HepG2 (cell line): ENCODE data around the gene IL27RA. TPM values are rescaled to one million over a fixed set of nuclear protein-coding genes. Genes with fewer than 3 reads are reported as not detected.
A peak's percentile ranks its signal among the peaks of the same experiment; 100 is the strongest.

Experiments used
- ASH2L ChIP-seq: fragments of 300-600, 200-600 bp; sonication (generic); IDR thresholded peaks from 2 replicates; pipeline ENCODE4 v1.7.0; 2017; ENCODE audit warnings: low read depth, mild to moderate bottlenecking, moderate library complexity, mixed read lengths, low read length; ENCODE audit not compliant: insufficient read length
- ATM ChIP-seq: fragments of 450-650 bp; IDR thresholded peaks from 2 replicates; pipeline ENCODE4 v1.7.1; 2017; ENCODE audit warnings: mild to moderate bottlenecking, borderline replicate concordance
- CHD4 ChIP-seq: fragments of 200-600 bp; sonication (generic); IDR thresholded peaks from 2 replicates; pipeline ENCODE4 v1.7.0; 2017; ENCODE audit warnings: mild to moderate bottlenecking, low read length, borderline replicate concordance
- ELF1 ChIP-seq: sonication (generic); formaldehyde crosslinking; IDR thresholded peaks from 2 replicates; pipeline ENCODE4 v1.4.0; 2020; ENCODE audit warnings: missing genetic modification reagents
- MAF1 ChIP-seq: sonication (generic); formaldehyde crosslinking; IDR thresholded peaks from 2 replicates; pipeline ENCODE4 v1.5.0; 2020; ENCODE audit warnings: missing genetic modification reagents, borderline replicate concordance
- PAX8 ChIP-seq: sonication (generic); formaldehyde crosslinking; IDR thresholded peaks from 2 replicates; pipeline ENCODE4 v1.8.0; 2022; ENCODE audit warnings: mild to moderate bottlenecking, missing genetic modification reagents, borderline replicate concordance
- RXRB ChIP-seq: IDR thresholded peaks from 2 replicates; pipeline ENCODE4 v1.6.1; 2016; ENCODE audit warnings: borderline replicate concordance, missing genetic modification reagents, missing compliant biosample characterization
- ZNF160 ChIP-seq: sonication (generic); formaldehyde crosslinking; IDR thresholded peaks from 2 replicates; pipeline ENCODE4 v1.8.0; 2022; ENCODE audit warnings: mild to moderate bottlenecking, inconsistent platforms, missing genetic modification reagents
- ZNF614 ChIP-seq: IDR thresholded peaks from 2 replicates; pipeline ENCODE4 v1.6.1; 2018; ENCODE audit warnings: missing biosample characterization, missing genetic modification reagents, inconsistent platforms, borderline replicate concordance
- ZNF777 ChIP-seq: sonication (generic); formaldehyde crosslinking; IDR thresholded peaks from 2 replicates; pipeline ENCODE4 v1.4.0; 2020; ENCODE audit warnings: missing genetic modification reagents
- ZNF790 ChIP-seq: sonication (generic); formaldehyde crosslinking; IDR thresholded peaks from 2 replicates; pipeline ENCODE4 v1.8.0; 2022; ENCODE audit warnings: missing genetic modification reagents, mild to moderate bottlenecking, borderline replicate concordance
- ZSCAN21 ChIP-seq: sonication (generic); formaldehyde crosslinking; IDR thresholded peaks from 2 replicates; pipeline ENCODE4 v1.8.0; 2022; ENCODE audit warnings: mild to moderate bottlenecking, missing genetic modification reagents, moderate library complexity, borderline replicate concordance
- polyA plus RNA-seq, 8 experiments: library from polyadenylated mRNA; depleted of rRNA in 3 of 8; stranded (reverse) in 7 of 8; unstranded in 1 of 8; fragments of >200 nt; fragmentation: Illumina TruSeq in 4 of 8; extraction: Trizol in 4 of 8; gene quantifications; 2 replicates each; pipeline versions ENCODE4 v1.2.1 to v1.2.3, GENCODE V29; 2011 to 2016; ENCODE audit warnings: low read depth in 4 of 8, missing spikeins in 1 of 8, mixed read lengths in 1 of 8; ENCODE audit not compliant: insufficient read depth in 1 of 8
- total RNA-seq, 5 experiments: library from RNA; depleted of rRNA; stranded (reverse); fragments of >200 nt; fragmentation: Illumina TruSeq; extraction: Trizol; gene quantifications; 2 replicates each; pipeline ENCODE4 v1.2.3, GENCODE V29; 2016; ENCODE audit warnings: low read depth in 1 of 5
- TF ChIP-seq, protein P1 (sequence below): sonication (generic); formaldehyde crosslinking; IDR thresholded peaks from 2 replicates; pipeline ENCODE4 v1.4.0; 2020; ENCODE audit warnings: mild to moderate bottlenecking, low read depth, missing genetic modification reagents
- TF ChIP-seq, protein P2 (sequence below): sonication (generic); formaldehyde crosslinking; IDR thresholded peaks from 2 replicates; pipeline ENCODE4 v1.4.0; 2020; ENCODE audit warnings: missing genetic modification reagents
- TF ChIP-seq, protein P3 (sequence below): sonication (generic); formaldehyde crosslinking; IDR thresholded peaks from 2 replicates; pipeline ENCODE4 v1.4.0; 2020; ENCODE audit warnings: missing genetic modification reagents, borderline replicate concordance
- TF ChIP-seq, protein P4 (sequence below): sonication (generic); formaldehyde crosslinking; IDR thresholded peaks from 2 replicates; pipeline ENCODE4 v1.4.0; 2020; ENCODE audit warnings: mild to moderate bottlenecking, missing genetic modification reagents
- TF ChIP-seq, protein P5 (sequence below): sonication (generic); formaldehyde crosslinking; IDR thresholded peaks from 2 replicates; pipeline ENCODE4 v1.8.0; 2022; ENCODE audit warnings: mild to moderate bottlenecking, missing genetic modification reagents; ENCODE audit not compliant: insufficient replicate concordance

Gene IL27RA
- total and polyA plus RNA-seq, 2 of the 13 experiments (the other 11 are each of a cell fraction or from before 2014, with no cell fraction given), result 3.5 to 8.1 TPM

DNA sequence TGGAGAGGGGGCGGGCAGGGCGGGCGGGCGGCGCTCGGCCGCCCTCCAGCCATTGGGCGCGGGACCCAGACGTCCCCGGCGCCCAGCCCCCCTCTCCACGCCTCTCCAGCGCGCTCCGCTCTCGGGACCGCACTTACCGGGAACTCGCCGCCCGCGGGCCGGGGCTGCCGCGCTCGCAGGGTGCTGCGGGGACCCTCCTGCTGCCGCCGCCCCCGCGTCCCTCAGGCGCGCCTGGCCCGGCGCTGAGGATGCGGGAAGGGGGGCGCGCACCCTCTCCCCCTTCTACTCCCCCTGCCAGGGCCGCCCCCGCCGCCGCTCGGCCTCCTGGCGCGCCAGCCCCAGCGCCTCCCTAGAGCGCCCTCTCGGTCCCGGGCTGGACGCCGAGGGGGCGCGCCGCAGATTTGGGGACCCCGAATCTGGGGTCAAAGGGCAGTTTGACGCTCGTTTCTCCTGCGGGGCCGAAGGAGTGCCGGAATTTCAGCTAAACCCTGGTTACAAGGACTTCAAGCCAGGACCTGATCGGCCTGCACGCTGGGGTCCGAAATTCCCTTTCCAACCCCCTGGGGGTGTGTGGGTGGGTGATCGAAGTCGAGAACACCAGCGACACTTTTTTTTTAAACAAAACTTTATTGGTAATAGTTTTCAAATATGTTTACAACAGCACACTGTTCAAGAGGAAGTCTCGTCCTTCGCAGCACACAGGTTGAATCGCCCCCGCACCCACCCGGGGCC is 59.7 kb downstream of the IL27RA start (continued):
- TF ChIP-seq CHD4 (peak; percentile 78), RXRB (CRISPR knock-in tag) (peak; percentile 6; the same call in 1 of the 2 replicates), ZNF777 (0 out of 2 replicates have a peak, but pooled peaks have one; percentile 22), ZNF790 (CRISPR knock-in tag) (peak; percentile 55; the same call in 1 of the 2 replicates), MAF1 (CRISPR knock-in tag) (no peak), ASH2L (peak; percentile 73), ATM (no peak), PAX8 (CRISPR knock-in tag) (no peak), ELF1 (CRISPR knock-in tag) (no peak), ZNF160 (CRISPR knock-in tag) (0 out of 2 replicates have a peak, but pooled peaks have one; percentile 21), ZNF614 (no peak), ZSCAN21 (CRISPR knock-in tag) (peak; percentile 41; the same call in 1 of the 2 replicates)
- TF ChIP-seq, protein P1, sequence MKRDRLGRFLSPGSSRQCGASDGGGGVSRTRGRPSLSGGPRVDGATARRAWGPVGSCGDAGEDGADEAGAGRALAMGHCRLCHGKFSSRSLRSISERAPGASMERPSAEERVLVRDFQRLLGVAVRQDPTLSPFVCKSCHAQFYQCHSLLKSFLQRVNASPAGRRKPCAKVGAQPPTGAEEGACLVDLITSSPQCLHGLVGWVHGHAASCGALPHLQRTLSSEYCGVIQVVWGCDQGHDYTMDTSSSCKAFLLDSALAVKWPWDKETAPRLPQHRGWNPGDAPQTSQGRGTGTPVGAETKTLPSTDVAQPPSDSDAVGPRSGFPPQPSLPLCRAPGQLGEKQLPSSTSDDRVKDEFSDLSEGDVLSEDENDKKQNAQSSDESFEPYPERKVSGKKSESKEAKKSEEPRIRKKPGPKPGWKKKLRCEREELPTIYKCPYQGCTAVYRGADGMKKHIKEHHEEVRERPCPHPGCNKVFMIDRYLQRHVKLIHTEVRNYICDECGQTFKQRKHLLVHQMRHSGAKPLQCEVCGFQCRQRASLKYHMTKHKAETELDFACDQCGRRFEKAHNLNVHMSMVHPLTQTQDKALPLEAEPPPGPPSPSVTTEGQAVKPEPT (CRISPR knock-in tag), result peak; percentile 74; the same call in 1 of the 2 replicates
- TF ChIP-seq, protein P2, sequence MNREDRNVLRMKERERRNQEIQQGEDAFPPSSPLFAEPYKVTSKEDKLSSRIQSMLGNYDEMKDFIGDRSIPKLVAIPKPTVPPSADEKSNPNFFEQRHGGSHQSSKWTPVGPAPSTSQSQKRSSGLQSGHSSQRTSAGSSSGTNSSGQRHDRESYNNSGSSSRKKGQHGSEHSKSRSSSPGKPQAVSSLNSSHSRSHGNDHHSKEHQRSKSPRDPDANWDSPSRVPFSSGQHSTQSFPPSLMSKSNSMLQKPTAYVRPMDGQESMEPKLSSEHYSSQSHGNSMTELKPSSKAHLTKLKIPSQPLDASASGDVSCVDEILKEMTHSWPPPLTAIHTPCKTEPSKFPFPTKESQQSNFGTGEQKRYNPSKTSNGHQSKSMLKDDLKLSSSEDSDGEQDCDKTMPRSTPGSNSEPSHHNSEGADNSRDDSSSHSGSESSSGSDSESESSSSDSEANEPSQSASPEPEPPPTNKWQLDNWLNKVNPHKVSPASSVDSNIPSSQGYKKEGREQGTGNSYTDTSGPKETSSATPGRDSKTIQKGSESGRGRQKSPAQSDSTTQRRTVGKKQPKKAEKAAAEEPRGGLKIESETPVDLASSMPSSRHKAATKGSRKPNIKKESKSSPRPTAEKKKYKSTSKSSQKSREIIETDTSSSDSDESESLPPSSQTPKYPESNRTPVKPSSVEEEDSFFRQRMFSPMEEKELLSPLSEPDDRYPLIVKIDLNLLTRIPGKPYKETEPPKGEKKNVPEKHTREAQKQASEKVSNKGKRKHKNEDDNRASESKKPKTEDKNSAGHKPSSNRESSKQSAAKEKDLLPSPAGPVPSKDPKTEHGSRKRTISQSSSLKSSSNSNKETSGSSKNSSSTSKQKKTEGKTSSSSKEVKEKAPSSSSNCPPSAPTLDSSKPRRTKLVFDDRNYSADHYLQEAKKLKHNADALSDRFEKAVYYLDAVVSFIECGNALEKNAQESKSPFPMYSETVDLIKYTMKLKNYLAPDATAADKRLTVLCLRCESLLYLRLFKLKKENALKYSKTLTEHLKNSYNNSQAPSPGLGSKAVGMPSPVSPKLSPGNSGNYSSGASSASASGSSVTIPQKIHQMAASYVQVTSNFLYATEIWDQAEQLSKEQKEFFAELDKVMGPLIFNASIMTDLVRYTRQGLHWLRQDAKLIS (CRISPR knock-in tag), result no peak
- TF ChIP-seq, protein P3, sequence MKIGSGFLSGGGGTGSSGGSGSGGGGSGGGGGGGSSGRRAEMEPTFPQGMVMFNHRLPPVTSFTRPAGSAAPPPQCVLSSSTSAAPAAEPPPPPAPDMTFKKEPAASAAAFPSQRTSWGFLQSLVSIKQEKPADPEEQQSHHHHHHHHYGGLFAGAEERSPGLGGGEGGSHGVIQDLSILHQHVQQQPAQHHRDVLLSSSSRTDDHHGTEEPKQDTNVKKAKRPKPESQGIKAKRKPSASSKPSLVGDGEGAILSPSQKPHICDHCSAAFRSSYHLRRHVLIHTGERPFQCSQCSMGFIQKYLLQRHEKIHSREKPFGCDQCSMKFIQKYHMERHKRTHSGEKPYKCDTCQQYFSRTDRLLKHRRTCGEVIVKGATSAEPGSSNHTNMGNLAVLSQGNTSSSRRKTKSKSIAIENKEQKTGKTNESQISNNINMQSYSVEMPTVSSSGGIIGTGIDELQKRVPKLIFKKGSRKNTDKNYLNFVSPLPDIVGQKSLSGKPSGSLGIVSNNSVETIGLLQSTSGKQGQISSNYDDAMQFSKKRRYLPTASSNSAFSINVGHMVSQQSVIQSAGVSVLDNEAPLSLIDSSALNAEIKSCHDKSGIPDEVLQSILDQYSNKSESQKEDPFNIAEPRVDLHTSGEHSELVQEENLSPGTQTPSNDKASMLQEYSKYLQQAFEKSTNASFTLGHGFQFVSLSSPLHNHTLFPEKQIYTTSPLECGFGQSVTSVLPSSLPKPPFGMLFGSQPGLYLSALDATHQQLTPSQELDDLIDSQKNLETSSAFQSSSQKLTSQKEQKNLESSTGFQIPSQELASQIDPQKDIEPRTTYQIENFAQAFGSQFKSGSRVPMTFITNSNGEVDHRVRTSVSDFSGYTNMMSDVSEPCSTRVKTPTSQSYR (CRISPR knock-in tag), result peak; percentile 74; the same call in 1 of the 2 replicates
- TF ChIP-seq, protein P4, sequence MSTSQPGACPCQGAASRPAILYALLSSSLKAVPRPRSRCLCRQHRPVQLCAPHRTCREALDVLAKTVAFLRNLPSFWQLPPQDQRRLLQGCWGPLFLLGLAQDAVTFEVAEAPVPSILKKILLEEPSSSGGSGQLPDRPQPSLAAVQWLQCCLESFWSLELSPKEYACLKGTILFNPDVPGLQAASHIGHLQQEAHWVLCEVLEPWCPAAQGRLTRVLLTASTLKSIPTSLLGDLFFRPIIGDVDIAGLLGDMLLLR, result no peak
- TF ChIP-seq, protein P5, sequence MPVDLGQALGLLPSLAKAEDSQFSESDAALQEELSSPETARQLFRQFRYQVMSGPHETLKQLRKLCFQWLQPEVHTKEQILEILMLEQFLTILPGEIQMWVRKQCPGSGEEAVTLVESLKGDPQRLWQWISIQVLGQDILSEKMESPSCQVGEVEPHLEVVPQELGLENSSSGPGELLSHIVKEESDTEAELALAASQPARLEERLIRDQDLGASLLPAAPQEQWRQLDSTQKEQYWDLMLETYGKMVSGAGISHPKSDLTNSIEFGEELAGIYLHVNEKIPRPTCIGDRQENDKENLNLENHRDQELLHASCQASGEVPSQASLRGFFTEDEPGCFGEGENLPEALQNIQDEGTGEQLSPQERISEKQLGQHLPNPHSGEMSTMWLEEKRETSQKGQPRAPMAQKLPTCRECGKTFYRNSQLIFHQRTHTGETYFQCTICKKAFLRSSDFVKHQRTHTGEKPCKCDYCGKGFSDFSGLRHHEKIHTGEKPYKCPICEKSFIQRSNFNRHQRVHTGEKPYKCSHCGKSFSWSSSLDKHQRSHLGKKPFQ (CRISPR knock-in tag), result peak; percentile 34
